Endothelial cell of umbilical vein (primary cell): Measurements from ENCODE around the gene ADAP1. TPM values are rescaled to one million over a fixed set of nuclear protein-coding genes. Genes with fewer than 3 reads are reported as not detected.

Source experiments
- BruUV-seq: library from RNA; stranded (reverse); fragments of 400-500 nt; replicated peaks from 2 replicates; lab custom pipeline; 2021; lab: Mats Ljungman, UMichigan
- CTCF ChIA-PET: fragments of 300-600, 350-600 bp; sonication (Branson Sonifier 250); formaldehyde crosslinking; loops from one replicate; lab custom pipeline; 2021; ENCODE audit warnings: antibody characterized with exemption, inconsistent platforms; lab: Charles Lee
- POLR2A ChIA-PET: fragments of 300-600, 350-600 bp; sonication (Branson Sonifier 250); formaldehyde crosslinking; loops from one replicate; lab custom pipeline; 2021; ENCODE audit warnings: antibody characterized with exemption, inconsistent platforms; lab: Charles Lee
- DNase-seq: peaks from one replicate; pipeline ENCODE4 v3.0.0-alpha.2; 2011; ENCODE audit warnings: low read depth, low spot score
- FAIRE-seq: peaks from 2 replicates; lab custom pipeline; 2011; peaks lifted over from hg19 to GRCh38; lab: Jason Lieb, UNC
- H2AFZ ChIP-seq: 2 replicates; pipeline ENCODE4 v1.6.0; 2012; ENCODE audit warnings: low read depth, low read length, control low read depth, inconsistent platforms
- H3K27ac ChIP-seq: 2 replicates; pipeline ENCODE4 v1.5.1; 2011; ENCODE audit warnings: low read depth, mild to moderate bottlenecking, control low read depth, low read length, moderate library complexity; ENCODE audit not compliant: insufficient read depth
- H3K27me3 ChIP-seq, 2 experiments: 2 replicates each; pipeline versions ENCODE4 v1.6.0 to v1.6.1; 2011; ENCODE audit warnings: low read length in 2 of 2, mixed read lengths in 1 of 2; ENCODE audit not compliant: control insufficient read depth in 2 of 2, insufficient read depth in 2 of 2
- H3K36me3 ChIP-seq, 2 experiments: 2 replicates in 1 of 2; 3 replicates in 1 of 2; pipeline ENCODE4 v1.5.1; 2011; ENCODE audit warnings: low read length in 2 of 2, mild to moderate bottlenecking in 1 of 2, moderate library complexity in 1 of 2; ENCODE audit not compliant: control insufficient read depth in 2 of 2, insufficient read depth in 2 of 2; ENCODE audit errors: extremely low read depth in 1 of 2
- H3K4me1 ChIP-seq: 3 replicates; pipeline ENCODE4 v1.5.1; 2011; ENCODE audit warnings: mild to moderate bottlenecking, low read length; ENCODE audit not compliant: control insufficient read depth, insufficient read depth; ENCODE audit errors: extremely low read depth
- H3K4me2 ChIP-seq: 2 replicates; pipeline ENCODE4 v1.6.1; 2011; ENCODE audit warnings: low read length, control low read depth, mixed read lengths; ENCODE audit not compliant: insufficient read depth
- H3K4me3 ChIP-seq, 3 experiments: fragments of 200-600 bp in 1 of 3; sonication (generic), shearing (Covaris generic) in 1 of 3; replicated peaks in 1 of 3; 2 replicates each; pipeline ENCODE4 v1.5.1; 2011 to 2016; ENCODE audit warnings: control low read depth in 3 of 3, low read length in 3 of 3, mild to moderate bottlenecking in 2 of 3, inconsistent platforms in 1 of 3, low read depth in 1 of 3, moderate library complexity in 1 of 3; ENCODE audit not compliant: insufficient read depth in 1 of 3
- H3K79me2 ChIP-seq: 2 replicates; pipeline ENCODE4 v1.6.0; 2012; ENCODE audit warnings: low read length, inconsistent platforms; ENCODE audit not compliant: control insufficient read depth, insufficient read depth
- H3K9ac ChIP-seq: replicated peaks from 2 replicates; pipeline ENCODE3; 2011; ENCODE audit warnings: low read length, control low read depth; ENCODE audit not compliant: insufficient read depth; ENCODE audit errors: extremely low read depth
- H3K9me1 ChIP-seq: replicated peaks from 3 replicates; pipeline ENCODE4 v1.6.0; 2011; ENCODE audit warnings: mild to moderate bottlenecking, low read length; ENCODE audit not compliant: control insufficient read depth, insufficient read depth; ENCODE audit errors: extremely low read depth
- H3K9me3 ChIP-seq: replicated peaks from 2 replicates; pipeline ENCODE4 v1.5.1; 2012; ENCODE audit warnings: low read length, inconsistent platforms; ENCODE audit not compliant: control insufficient read depth, insufficient read depth
- H4K20me1 ChIP-seq: replicated peaks from 2 replicates; pipeline ENCODE3; 2011; ENCODE audit warnings: mild to moderate bottlenecking, low read length; ENCODE audit not compliant: control insufficient read depth, insufficient read depth; ENCODE audit errors: extremely low read depth
- CTCF ChIP-seq, 2 donors: IDR thresholded peaks; 1 replicate in 1 of 2; 2 replicates in 1 of 2; pipeline ENCODE4 v1.5.1; 2011; ENCODE audit warnings: low read length in 2 of 2, mild to moderate bottlenecking in 2 of 2, moderate library complexity in 2 of 2, control low read depth in 1 of 2, inconsistent platforms in 1 of 2, low read depth in 1 of 2; ENCODE audit not compliant: insufficient read depth in 1 of 2; ENCODE audit errors: extremely low read depth in 1 of 2
- EZH2 ChIP-seq: IDR thresholded peaks from 2 replicates; pipeline ENCODE4 v1.6.1; 2012; ENCODE audit warnings: borderline replicate concordance, low read depth, mild to moderate bottlenecking, moderate library complexity, low read length, inconsistent platforms; ENCODE audit not compliant: severe bottlenecking
- FOS ChIP-seq: IDR thresholded peaks from 2 replicates; pipeline ENCODE4 v1.6.1; 2011; ENCODE audit warnings: mild to moderate bottlenecking, low read length, moderate library complexity, borderline replicate concordance; ENCODE audit not compliant: insufficient read depth
- JUN ChIP-seq: IDR thresholded peaks from 2 replicates; pipeline ENCODE4 v1.6.1; 2011; ENCODE audit warnings: borderline replicate concordance, low read depth; ENCODE audit not compliant: insufficient read length, insufficient read depth
- MAX ChIP-seq: IDR thresholded peaks from 2 replicates; pipeline ENCODE4 v1.6.1; 2011; ENCODE audit not compliant: insufficient read depth, insufficient read length
- MYC ChIP-seq: IDR thresholded peaks from one replicate; pipeline ENCODE4 v1.6.1; 2011; ENCODE audit warnings: mild to moderate bottlenecking, low read depth, low read length
- POLR2A ChIP-seq: IDR thresholded peaks from 2 replicates; pipeline ENCODE4 v1.6.1; 2012; ENCODE audit warnings: low read depth, mild to moderate bottlenecking, control low read depth, low read length
- POLR2AphosphoS5 ChIP-seq: IDR thresholded peaks from 2 replicates; pipeline ENCODE4 v1.6.1; 2012; ENCODE audit warnings: low read depth, mild to moderate bottlenecking, control low read depth, low read length, moderate library complexity; ENCODE audit not compliant: insufficient read depth
- dilution Hi-C: fragments of 300-500 bp; cut with MboI; formaldehyde crosslinking; loops from one replicate; pipeline ENCODE4 v1.15.0; 2019; ENCODE audit warnings: low sequenced_read_pairs; ENCODE audit not compliant: extremely low pct_ligation_motif_present
- intact Hi-C: fragments of 100-400 bp; cut with micrococcal nuclease; formaldehyde crosslinking; loops from one replicate; pipeline ENCODE4 v1.10.0; 2022
- polyA plus RNA-seq, 4 experiments: library from polyadenylated mRNA; depleted of rRNA in 3 of 4; stranded (reverse) in 3 of 4; unstranded in 1 of 4; fragments of >200 nt; gene quantifications; 2 replicates each; pipeline versions ENCODE4 v1.2.1 to v1.2.3, GENCODE V29; 2011 to 2012; ENCODE audit warnings: missing spikeins in 1 of 4
- total RNA-seq: library from RNA; stranded (reverse); gene quantifications from 2 replicates; pipeline ENCODE4 v1.2.3, GENCODE V29; 2021

The ADAP1 gene
- total and polyA plus RNA-seq, 2 donors (not counting 3 experiments of a cell fraction or from before 2014, with no cell fraction given): 0.49 to 0.58 TPM

GRCh38 chr7:968205-969105 lies 14.0 kb upstream of the ADAP1 start:
- FAIRE-seq (no peak), DNase-seq (no peak)
- H3K79me2 ChIP-seq: peaks cover 27% of the 10 kb centered on the region
- dilution Hi-C loops: no loop called here
- no peaks in the 10 kb centered on the region for H4K20me1 ChIP-seq
- no peak overlapping the region for H2AFZ ChIP-seq
- no peaks in the 10 kb centered on the region for H3K27me3 ChIP-seq
- no TSS peak for BruUV-seq
- POLR2A ChIA-PET: no interaction called here
- CTCF ChIA-PET: no interaction called here
- H3K9ac ChIP-seq: no peak overlapping the region
- H3K9me3 ChIP-seq: no peaks in the 10 kb centered on the region
- H3K9me1 ChIP-seq: no peaks in the 10 kb centered on the region
- H3K4me2 ChIP-seq: no peak overlapping the region
- H3K4me1 ChIP-seq: no peaks in the 10 kb centered on the region
- TF ChIP-seq MYC (no peak), FOS (no peak), POLR2A (no peak)
- peaks cover 19 to 24% of the 10 kb centered on the region in 2 experiments for H3K36me3 ChIP-seq
- intact Hi-C loops: no loop called here
- no peak overlapping the region for H3K27ac ChIP-seq
- H3K4me3 ChIP-seq: no peak overlapping the region

GRCh38 chr7:967361-968082 lies 13.0 kb upstream of the ADAP1 start:
- no TSS peak for BruUV-seq
- CTCF ChIA-PET: no interaction called here

More at GRCh38 chr7:967361-968082, 13.0 kb upstream of the ADAP1 start:
- intact Hi-C loops: no loop called here
- Histone ChIP-seq H3K4me2 (no peak overlapping the region), H3K9me3 (no peaks in the 10 kb centered on the region), H3K4me1 (no peaks in the 10 kb centered on the region), H3K36me3 (peaks cover 17 to 19% of the 10 kb centered on the region in 2 experiments), H3K27ac (no peak overlapping the region), H3K27me3 (no peaks in the 10 kb centered on the region), H3K4me3 (no peak overlapping the region), H2AFZ (no peak overlapping the region), H3K9me1 (no peaks in the 10 kb centered on the region), H3K79me2 (peaks cover 18% of the 10 kb centered on the region), H4K20me1 (no peaks in the 10 kb centered on the region), H3K9ac (no peak overlapping the region)
- no peak for DNase-seq
- POLR2A ChIA-PET: interaction anchor here (1.4 kb wide), 1 partner anchor 9 kb away, joined by 3 read pairs; no protein-coding TSS in a partner anchor
- TF ChIP-seq FOS (no peak), POLR2AphosphoS5 (peak; percentile 13), MAX (no peak), MYC (no peak), POLR2A (no peak), EZH2 (no peak), CTCF (IDR thresholded peaks at IDR 0.05; ENCODE audit: extremely low read depth in 1 of 2, insufficient read depth in 1 of 2, low read depth in 1 of 2, low read length in 2 of 2) (no peak), JUN (no peak)
- FAIRE-seq: no peak
- dilution Hi-C loops: no loop called here
